H1 (cell line): Measurements from ENCODE around the gene FKBP6. TPM values are rescaled to one million over a fixed set of nuclear protein-coding genes. Genes with fewer than 3 reads are reported as not detected.

Source experiments
- CTCF ChIA-PET: fragments of 300-600 bp; sonication (Branson Sonifier 250); formaldehyde crosslinking; loops from one replicate; lab custom pipeline; 2021; ENCODE audit not compliant: partially characterized antibody; lab: Charles Lee
- POLR2A ChIA-PET: fragments of 300-600 bp; sonication (Branson Sonifier 250); formaldehyde crosslinking; loops from one replicate; lab custom pipeline; 2021; ENCODE audit warnings: inconsistent platforms; ENCODE audit not compliant: partially characterized antibody; lab: Charles Lee
- DNase-seq, 2 experiments: peaks; one replicate each; pipeline versions ENCODE4 v3.0.0 to v3.0.0-alpha.2; 2010 to 2022; ENCODE audit warnings: low spot score in 2 of 2, low read depth in 1 of 2, mixed read lengths in 1 of 2
- FAIRE-seq: peaks from 2 replicates; lab custom pipeline; 2011; peaks lifted over from hg19 to GRCh38; lab: Jason Lieb, UNC
- H2AFZ ChIP-seq: 2 replicates; pipeline ENCODE4 v1.8.1; 2012; ENCODE audit warnings: low read length, inconsistent platforms
- H2AK5ac ChIP-seq: 2 replicates; pipeline ENCODE4 v1.6.1; 2013; ENCODE audit warnings: low read depth, low read length
- H2BK120ac ChIP-seq: replicated peaks from 2 replicates; pipeline ENCODE3; 2013; ENCODE audit warnings: low read depth, low read length, inconsistent platforms
- H2BK12ac ChIP-seq: 2 replicates; pipeline ENCODE4 v1.6.1; 2013; ENCODE audit warnings: low read depth, low read length
- H2BK15ac ChIP-seq: 2 replicates; pipeline ENCODE4 v1.6.1; 2013; ENCODE audit warnings: low read length
- H2BK20ac ChIP-seq: 2 replicates; pipeline ENCODE4 v1.6.1; 2013; ENCODE audit warnings: low read length
- H2BK5ac ChIP-seq: 2 replicates; pipeline ENCODE4 v1.6.1; 2013; ENCODE audit warnings: low read depth, low read length
- H3K14ac ChIP-seq: 2 replicates; pipeline ENCODE4 v1.6.1; 2013; ENCODE audit warnings: inconsistent platforms; ENCODE audit not compliant: insufficient read length
- H3K18ac ChIP-seq: 2 replicates; pipeline ENCODE4 v1.6.1; 2013; ENCODE audit warnings: low read length; ENCODE audit errors: extremely low read depth
- H3K23ac ChIP-seq: 2 replicates; pipeline ENCODE4 v1.6.1; 2013; ENCODE audit warnings: inconsistent platforms; ENCODE audit not compliant: insufficient read length
- H3K23me2 ChIP-seq: 2 replicates; pipeline ENCODE4 v1.6.1; 2013; ENCODE audit warnings: low read depth, low read length
- H3K27ac ChIP-seq: 2 replicates; pipeline ENCODE4 v1.6.1; 2011; ENCODE audit warnings: low read depth, low read length, inconsistent platforms
- H3K27me3 ChIP-seq, 4 experiments: replicated peaks in 1 of 4; 1 replicate in 1 of 4; 2 replicates in 3 of 4; pipeline versions ENCODE4 v1.6.1 to v1.8.1; 2011 to 2013; ENCODE audit warnings: low read length in 3 of 4, mild to moderate bottlenecking in 3 of 4, inconsistent platforms in 2 of 4, mixed read lengths in 2 of 4, moderate library complexity in 1 of 4; ENCODE audit not compliant: control insufficient read depth in 3 of 4, insufficient read depth in 3 of 4; ENCODE audit errors: extremely low read depth in 1 of 4
- H3K36me3 ChIP-seq, 4 experiments: 2 replicates each; pipeline versions ENCODE4 v1.6.1 to v1.8.1; 2011 to 2013; ENCODE audit warnings: mild to moderate bottlenecking in 4 of 4, low read length in 3 of 4, moderate library complexity in 2 of 4, control low read depth in 1 of 4, inconsistent platforms in 1 of 4; ENCODE audit not compliant: insufficient read depth in 4 of 4, control insufficient read depth in 2 of 4
- H3K4ac ChIP-seq: replicated peaks from 2 replicates; pipeline ENCODE3; 2013; ENCODE audit warnings: low read length, low read depth, mixed read lengths, inconsistent platforms; ENCODE audit not compliant: insufficient read length
- H3K4me1 ChIP-seq, 4 experiments: replicated peaks in 1 of 4; 1 replicate in 1 of 4; 2 replicates in 3 of 4; pipeline versions ENCODE4 v1.6.1 to v1.8.1; 2011 to 2013; ENCODE audit warnings: low read length in 3 of 4, inconsistent platforms in 2 of 4, mixed read lengths in 1 of 4; ENCODE audit not compliant: insufficient read depth in 4 of 4, control insufficient read depth in 3 of 4
- H3K4me2 ChIP-seq, 2 experiments: 2 replicates each; pipeline versions ENCODE4 v1.6.1 to v1.8.1; 2011 to 2013; ENCODE audit warnings: low read depth in 2 of 2, low read length in 2 of 2, control low read depth in 1 of 2, inconsistent platforms in 1 of 2, mild to moderate bottlenecking in 1 of 2; ENCODE audit not compliant: insufficient read depth in 1 of 2
- H3K4me3 ChIP-seq, 4 experiments: fragments of 200-600, 300-600 bp in 1 of 4; sonication (generic), shearing (Covaris generic), sonication (Bioruptor Twin) in 1 of 4; 2 replicates each; pipeline versions ENCODE4 v1.5.1 to v1.8.1; 2011 to 2016; ENCODE audit warnings: low read length in 4 of 4, low read depth in 3 of 4, control low read depth in 2 of 4, inconsistent platforms in 2 of 4, mild to moderate bottlenecking in 2 of 4, mixed read lengths in 1 of 4, moderate library complexity in 1 of 4; ENCODE audit not compliant: insufficient read depth in 2 of 4; ENCODE audit errors: extremely low read depth in 1 of 4
- H3K56ac ChIP-seq: replicated peaks from 2 replicates; pipeline ENCODE3; 2013; ENCODE audit warnings: low read depth, mild to moderate bottlenecking, mixed read lengths, low read length, inconsistent platforms; ENCODE audit not compliant: insufficient read length
- H3K79me1 ChIP-seq: 2 replicates; pipeline ENCODE4 v1.6.1; 2013; ENCODE audit warnings: low read depth, low read length, control low read depth
- H3K79me2 ChIP-seq, 2 experiments: 2 replicates each; pipeline versions ENCODE4 v1.6.1 to v1.8.1; 2012 to 2013; ENCODE audit warnings: low read length in 2 of 2, mild to moderate bottlenecking in 2 of 2, inconsistent platforms in 1 of 2; ENCODE audit not compliant: insufficient read depth in 2 of 2, control insufficient read depth in 1 of 2
- H3K9ac ChIP-seq, 4 experiments: replicated peaks in 1 of 4; 1 replicate in 1 of 4; 2 replicates in 3 of 4; pipeline versions ENCODE4 v1.6.1 to v1.8.1; 2011 to 2013; ENCODE audit warnings: low read depth in 3 of 4, low read length in 3 of 4, control low read depth in 2 of 4, mild to moderate bottlenecking in 2 of 4, moderate library complexity in 2 of 4, inconsistent platforms in 1 of 4; ENCODE audit errors: extremely low read depth in 1 of 4
- H3K9me3 ChIP-seq, 2 experiments: 2 replicates each; pipeline versions ENCODE4 v1.6.1 to v1.8.1; 2012 to 2013; ENCODE audit warnings: mild to moderate bottlenecking in 2 of 2, moderate library complexity in 2 of 2, control low read depth in 1 of 2, inconsistent platforms in 1 of 2, low read depth in 1 of 2, low read length in 1 of 2, mixed read lengths in 1 of 2; ENCODE audit not compliant: insufficient read depth in 2 of 2
- H4K20me1 ChIP-seq, 2 experiments: replicated peaks in 1 of 2; 2 replicates each; pipeline versions ENCODE3 to v1.8.1; 2011 to 2013; ENCODE audit warnings: inconsistent platforms in 2 of 2, low read length in 2 of 2, mild to moderate bottlenecking in 1 of 2; ENCODE audit not compliant: insufficient read depth in 2 of 2, control insufficient read depth in 1 of 2
- H4K5ac ChIP-seq: 2 replicates; pipeline ENCODE4 v1.6.1; 2013; ENCODE audit warnings: low read length, low read depth, mixed read lengths, inconsistent platforms; ENCODE audit not compliant: insufficient read length
- H4K8ac ChIP-seq: 2 replicates; pipeline ENCODE4 v1.8.0; 2013; ENCODE audit warnings: mild to moderate bottlenecking, moderate library complexity, low read length, inconsistent platforms; ENCODE audit not compliant: insufficient read depth; ENCODE audit errors: extremely low read depth
- H4K91ac ChIP-seq: replicated peaks from 2 replicates; pipeline ENCODE3; 2013; ENCODE audit warnings: low read length, mixed read lengths, inconsistent platforms; ENCODE audit not compliant: insufficient read length
- ASH2L ChIP-seq: fragments of 200-600, 300-600 bp; sonication (generic); IDR thresholded peaks from one replicate; pipeline ENCODE4 v1.7.1; 2017; ENCODE audit warnings: low read length
- BACH1 ChIP-seq: IDR thresholded peaks from 2 replicates; pipeline ENCODE4 v1.6.1; 2012; ENCODE audit warnings: low read length, improper control_type of control experiment
- BCL11A ChIP-seq, 2 experiments: IDR thresholded peaks; one replicate each; pipeline ENCODE4 v1.6.1; 2011; ENCODE audit warnings: low read depth in 2 of 2, low read length in 2 of 2, mild to moderate bottlenecking in 2 of 2
- HDAC2 ChIP-seq, 2 experiments: fragments of 300-600 bp in 1 of 2; sonication (generic) in 1 of 2; IDR thresholded peaks; 2 replicates each; pipeline ENCODE4 v1.6.1; 2011 to 2012; ENCODE audit warnings: low read depth in 2 of 2, low read length in 2 of 2, mild to moderate bottlenecking in 2 of 2, moderate library complexity in 2 of 2, borderline replicate concordance in 1 of 2, inconsistent platforms in 1 of 2
- JUND ChIP-seq: IDR thresholded peaks from 2 replicates; pipeline ENCODE4 v1.6.1; 2011; ENCODE audit warnings: mild to moderate bottlenecking, improper control_type of control experiment, low read length
- KDM4A ChIP-seq: IDR thresholded peaks from one replicate; pipeline ENCODE4 v1.7.1; 2012; ENCODE audit warnings: low read depth, mild to moderate bottlenecking, moderate library complexity, low read length, inconsistent platforms; ENCODE audit not compliant: severe bottlenecking
- MAFK ChIP-seq: IDR thresholded peaks from 2 replicates; pipeline ENCODE4 v1.6.1; 2012; ENCODE audit warnings: low read depth, mild to moderate bottlenecking, improper control_type of control experiment, low read length
- POLR2A ChIP-seq, 2 experiments: IDR thresholded peaks; 1 replicate in 1 of 2; 2 replicates in 1 of 2; pipeline ENCODE4 v1.6.1; 2011; ENCODE audit warnings: low read depth in 2 of 2, low read length in 2 of 2, mild to moderate bottlenecking in 2 of 2; ENCODE audit errors: control extremely low read depth in 1 of 2
- RNF2 ChIP-seq: fragments of 200-900, 300-1000 bp; sonication (generic); IDR thresholded peaks from 2 replicates; pipeline ENCODE4 v1.7.1; 2016; ENCODE audit warnings: borderline replicate concordance, low read depth, mild to moderate bottlenecking, antibody characterized with exemption, low read length; ENCODE audit not compliant: poor library complexity, severe bottlenecking; ENCODE audit errors: missing control alignments
- SUZ12 ChIP-seq: fragments of 200-600 bp; sonication (generic); IDR thresholded peaks from 2 replicates; pipeline ENCODE4 v1.6.1; 2012; ENCODE audit warnings: mild to moderate bottlenecking, inconsistent platforms, low read length, moderate library complexity, mixed read lengths
- TAF7 ChIP-seq: optimal IDR thresholded peaks from 2 replicates; pipeline ENCODE3; 2011; ENCODE audit warnings: low read depth, mild to moderate bottlenecking, inconsistent platforms, low read length, moderate library complexity, borderline replicate concordance
- TBP ChIP-seq: IDR thresholded peaks from 2 replicates; pipeline ENCODE4 v1.6.1; 2011; ENCODE audit warnings: low read depth, low read length, improper control_type of control experiment
- ZNF274 ChIP-seq: IDR thresholded peaks from 2 replicates; pipeline ENCODE4 v1.7.0; 2012; ENCODE audit warnings: low read length, borderline replicate concordance; ENCODE audit errors: extremely low read depth
- WGBS, 2 experiments: shearing (Covaris generic) in 1 of 2; methylation state at CpG; one replicate each; pipeline versions ENCODE4 v1.1.6 to v1.1.7; 2013 to 2015; ENCODE audit warnings: low lambda C conversion rate in 2 of 2, mixed read lengths in 2 of 2, inconsistent platforms in 1 of 2, low coverage in 1 of 2, missing lambda C conversion rate in 1 of 2; ENCODE audit not compliant: insufficient replicate concordance in 2 of 2, insufficient coverage in 1 of 2, insufficient read length in 1 of 2; ENCODE audit errors: extremely low coverage in 1 of 2, missing lambda C conversion rate in 1 of 2; 5-methylcytosine and 5-hydroxymethylcytosine counted together
- polyA plus RNA-seq, 7 experiments: library from polyadenylated mRNA; depleted of rRNA in 3 of 7; stranded (reverse) in 5 of 7; unstranded in 2 of 7; fragments of >200 nt in 5 of 7; fragments of 200-250 nt in 2 of 7; gene quantifications; 1 replicate in 5 of 7; 2 replicates in 1 of 7; 4 replicates in 1 of 7; pipeline versions ENCODE4 v1.2.1 to v1.2.3, GENCODE V29; 2011 to 2013; ENCODE audit warnings: missing spikeins in 2 of 7, mixed read lengths in 2 of 7
- total RNA-seq: library from RNA; stranded (reverse); fragmentation: NEBNext Ultra II Directional; extraction: Animal tissue kit (Norgen Biotek cat#: 25700); gene quantifications from 2 replicates; pipeline ENCODE4 v1.2.1, GENCODE V29; 2021

FKBP6 gene
- total and polyA plus RNA-seq, 2 of the 8 experiments (the other 6 are each of a cell fraction or from before 2014, with no cell fraction given): 0.14 to 0.19 TPM

- Histone ChIP-seq H2BK5ac (no peak overlapping the region), H3K23ac (no peak overlapping the region), H4K91ac (no peak overlapping the region), H4K20me1 (no peaks in the 10 kb centered on the region), H3K4me3 (peak overlapping the region in 2 of 4 experiments; percentile 6 to 57; a peak in 4 of 8 replicates), H2BK20ac (no peak overlapping the region), H3K4me1 (no peaks in the 10 kb centered on the region), H3K36me3 (no peaks in the 10 kb centered on the region), H3K18ac (no peak overlapping the region), H3K23me2 (no peaks in the 10 kb centered on the region; the same call in 1 of the 2 replicates), H3K14ac (no peak overlapping the region), H3K56ac (no peak overlapping the region), H2BK12ac (no peak overlapping the region), H2AFZ (no peak overlapping the region), H4K8ac (no peak overlapping the region; the same call in 1 of the 2 replicates), H3K79me1 (no peaks in the 10 kb centered on the region), H3K4ac (no peak overlapping the region), H2BK120ac (no peak overlapping the region), H3K27me3 (peaks cover 0 to 18% (median 2%) of the 10 kb centered on the region in 4 experiments; a peak in 4 of 7 replicates), H4K5ac (no peak overlapping the region), H3K9me3 (no peaks in the 10 kb centered on the region; a peak in 1 of 4 replicates), H3K79me2 (no peaks in the 10 kb centered on the region), H2AK5ac (no peak overlapping the region), H3K4me2 (0 out of 4 replicates have a peak overlapping the region, but pooled peaks of 1 of the 2 experiments have one; percentile 29), H3K9ac (no peak overlapping the region), H3K27ac (no peak overlapping the region), H2BK15ac (no peak overlapping the region)
- FAIRE-seq (no peak), DNase-seq (no peak)
- ChIA-PET POLR2A (no interaction called here), CTCF (no interaction called here)
- WGBS, 2 experiments: 92% methylated on average over 18 of the region's 20 CpGs; no CpG with 5 or more reads in 1 of the 2 experiments
- no peak for TF ChIP-seq HDAC2 (IDR thresholded peaks at IDR 0.05; ENCODE audit: borderline replicate concordance in 1 of 2, low read depth in 2 of 2, low read length in 2 of 2)
- no peak for TF ChIP-seq SUZ12
- no peak for TF ChIP-seq TAF7
- no peak for TF ChIP-seq POLR2A (IDR thresholded peaks at IDR 0.05; ENCODE audit: control extremely low read depth in 1 of 2, low read depth in 2 of 2, low read length in 2 of 2)
- TF ChIP-seq ASH2L: no peak
- no peak for TF ChIP-seq BCL11A (IDR thresholded peaks at IDR 0.05; ENCODE audit: low read depth in 2 of 2, low read length in 2 of 2)
- no peak for TF ChIP-seq ZNF274
- TF ChIP-seq MAFK: no peak
- TF ChIP-seq TBP: no peak
- TF ChIP-seq RNF2: no peak
- no peak for TF ChIP-seq BACH1
- no peak for TF ChIP-seq KDM4A
- TF ChIP-seq JUND: no peak
Measured at GRCh38 chr7:73376671-73377412, 48.9 kb downstream of the FKBP6 start.
